Heart left ventricle (tissue), 13 donors: ENCODE measurements around the gene MECP2.

Experiments
- CTCF ChIP-seq, 12 donors: fragments of 200-600 bp; sonication (generic) in 4 of 12; IDR thresholded peaks; one replicate each; pipeline versions ENCODE4 v1.5.0 to v1.8.0; 2018 to 2022; ENCODE audit warnings: antibody characterized with exemption in 12 of 12, mild to moderate bottlenecking in 5 of 12
- POLR2A ChIP-seq, 2 donors: fragments of 450-650 bp; IDR thresholded peaks; one replicate each; pipeline ENCODE4 v1.6.1; 2017; ENCODE audit warnings: antibody characterized with exemption in 2 of 2, mild to moderate bottlenecking in 2 of 2, moderate library complexity in 2 of 2
- donor health status: ischemic (EF 13 %, LVEDD 7.1; RV severe dilation, severe dysfunction).
- donor health status: DM: no; HTN: yes; CAD: no.
- donor health status: DM: no; HTN: no; CAD: no.
- donor health status: ischemic (EF 25% LVEDD 6.9; RV normal size, moderate dysfunction).
- donor health status: ischemic (EF 25% LVEDD 5.7; RV mildly dilated, moderate dysfunction).
- donor health status: ischemic (EF 35%, LVEDD 5.7; RV mildly dilated, moderate dysfunction).
- donor health status: nonischemic (EF 11% LVEDD 7.7; RV severe dilation, severe dysfunction).
- donor health status: DM: yes; HTN: yes; CAD: no.
- donor health status: PGD.
- donor health status: ischemic (EF 29% LVEDD 5.4; RV normal size, mild dysfunction).
- donor health status: nonischemic (EF 23%, LVEDD 6.1; RV moderate dilation, normal function).

- TF ChIP-seq CTCF (IDR thresholded peaks at IDR 0.05): no peak
- TF ChIP-seq POLR2A (IDR thresholded peaks at IDR 0.05): no peak
These were observed 125.0 kb downstream of the MECP2 start, which contains the start of gene TMEM187 for GRCh38 chrX:153972368-153973126.
